B cell (primary cell): Measurements from ENCODE around the gene BRI3. TPM values are rescaled to one million over a fixed set of nuclear protein-coding genes. Genes with fewer than 3 reads are reported as not detected.

Experiments used
- ATAC-seq: fragments of 200-7000 bp; cut with Tn5 transposase; one replicate; pipeline ENCODE4 v1.10.0; 2021; ENCODE audit warnings: low read depth, mild to moderate bottlenecking, moderate number of reproducible peaks, moderate library complexity
- CTCF ChIA-PET: fragments of 350-600 bp; sonication (Branson Sonifier 250); formaldehyde crosslinking; loops from one replicate; lab custom pipeline; 2021; ENCODE audit warnings: antibody characterized with exemption, inconsistent platforms; lab: Charles Lee
- POLR2A ChIA-PET: fragments of 350-600 bp; sonication (Branson Sonifier 250); formaldehyde crosslinking; loops from one replicate; lab custom pipeline; 2021; ENCODE audit warnings: antibody characterized with exemption; lab: Charles Lee
- DNase-seq: peaks from one replicate; pipeline ENCODE4 v3.0.0; 2013
- H2AFZ ChIP-seq: 2 replicates; pipeline ENCODE4 v1.6.1; 2012; ENCODE audit warnings: mild to moderate bottlenecking, low read depth, low read length; ENCODE audit not compliant: insufficient read depth, poor library complexity, severe bottlenecking
- H3K27ac ChIP-seq, 2 donors: 1 replicate in 1 of 2; 2 replicates in 1 of 2; pipeline ENCODE4 v1.5.1; 2012 to 2013; ENCODE audit warnings: low read length in 2 of 2, mild to moderate bottlenecking in 2 of 2, moderate library complexity in 1 of 2
- H3K27me3 ChIP-seq, 4 experiments: fragments of 200-600 bp in 1 of 4; sonication (generic) in 1 of 4; replicated peaks in 1 of 4; 1 replicate in 2 of 4; 2 replicates in 2 of 4; pipeline versions ENCODE4 v1.6.1 to v1.7.0; 2013 to 2016; ENCODE audit warnings: low read length in 3 of 4, mild to moderate bottlenecking in 2 of 4, mixed read lengths in 1 of 4, moderate library complexity in 1 of 4; ENCODE audit not compliant: insufficient read depth in 4 of 4, control insufficient read depth in 3 of 4; ENCODE audit errors: control extremely low read depth in 1 of 4
- H3K36me3 ChIP-seq, 2 experiments: replicated peaks in 1 of 2; 1 replicate in 1 of 2; 2 replicates in 1 of 2; pipeline versions ENCODE4 v1.6.1 to v1.7.1; 2013; ENCODE audit warnings: low read length in 1 of 2; ENCODE audit not compliant: insufficient read depth in 2 of 2, control insufficient read depth in 1 of 2; ENCODE audit errors: control extremely low read depth in 1 of 2, extremely low read depth in 1 of 2
- H3K4me1 ChIP-seq, 2 donors: fragments of 200-600 bp in 1 of 2; sonication (generic) in 1 of 2; 1 replicate in 1 of 2; 2 replicates in 1 of 2; pipeline versions ENCODE4 v1.5.1 to v1.6.1; 2013 to 2017; ENCODE audit warnings: low read length in 2 of 2; ENCODE audit not compliant: control insufficient read depth in 2 of 2, insufficient read depth in 2 of 2
- H3K4me2 ChIP-seq: replicated peaks from 2 replicates; pipeline ENCODE3; 2012; ENCODE audit warnings: mild to moderate bottlenecking, low read depth, low read length; ENCODE audit not compliant: poor library complexity, severe bottlenecking
- H3K4me3 ChIP-seq, 5 experiments: fragments of 200-600 bp in 1 of 5; sonication (generic) in 1 of 5; 1 replicate in 3 of 5; 2 replicates in 2 of 5; pipeline versions ENCODE4 v1.5.1 to v1.7.0; 2011 to 2016; ENCODE audit warnings: low read length in 4 of 5, mild to moderate bottlenecking in 4 of 5, low read depth in 2 of 5, control low read depth in 1 of 5, moderate library complexity in 1 of 5; ENCODE audit not compliant: insufficient read depth in 1 of 5; ENCODE audit errors: control extremely low read depth in 1 of 5, extremely low read depth in 1 of 5
- H3K79me2 ChIP-seq: fragments of 200-600 bp; sonication (generic); one replicate; pipeline ENCODE4 v1.6.0; 2016; ENCODE audit warnings: low read length; ENCODE audit not compliant: control insufficient read depth, insufficient read depth
- H3K9ac ChIP-seq: fragments of 200-600 bp; sonication (generic); 2 replicates; pipeline ENCODE4 v1.6.1; 2017; ENCODE audit warnings: mild to moderate bottlenecking, low read length, moderate library complexity
- H3K9me3 ChIP-seq, 3 donors: one replicate each; pipeline versions ENCODE4 v1.6.1 to v1.7.1; 2013; ENCODE audit warnings: low read length in 2 of 3; ENCODE audit not compliant: control insufficient read depth in 2 of 3, insufficient read depth in 1 of 3; ENCODE audit errors: control extremely low read depth in 1 of 3
- H4K20me1 ChIP-seq: 2 replicates; pipeline ENCODE4 v1.6.0; 2012; ENCODE audit warnings: mild to moderate bottlenecking, low read length; ENCODE audit not compliant: insufficient read depth, control insufficient read depth, poor library complexity, severe bottlenecking
- H3K27ac Mint-ChIP-seq: one replicate; pipeline ENCODE4 v1.8.0; 2021; ENCODE audit warnings: mixed read lengths
- H3K27me3 Mint-ChIP-seq: one replicate; pipeline ENCODE4 v1.8.0; 2021; ENCODE audit warnings: mixed read lengths
- H3K4me1 Mint-ChIP-seq: one replicate; pipeline ENCODE4 v1.8.0; 2021; ENCODE audit warnings: mixed read lengths
- H3K4me3 Mint-ChIP-seq: one replicate; pipeline ENCODE4 v1.8.0; 2021; ENCODE audit warnings: mixed read lengths
- H3K9me3 Mint-ChIP-seq: one replicate; pipeline ENCODE4 v1.8.0; 2022; ENCODE audit warnings: mixed read lengths; ENCODE audit not compliant: insufficient read depth
- CTCF ChIP-seq: fragments of 200-600 bp; IDR thresholded peaks from one replicate; pipeline ENCODE4 v1.8.0; 2022; ENCODE audit warnings: antibody characterized with exemption, mild to moderate bottlenecking
- EZH2 ChIP-seq: IDR thresholded peaks from 2 replicates; pipeline ENCODE4 v1.6.1; 2012; ENCODE audit warnings: borderline replicate concordance, low read depth, mild to moderate bottlenecking, moderate library complexity, low read length; ENCODE audit not compliant: insufficient read depth, poor library complexity, severe bottlenecking
- WGBS: methylation state at CpG from one replicate; pipeline ENCODE4 v1.1.5; 2013; ENCODE audit warnings: missing lambda C conversion rate; ENCODE audit not compliant: insufficient coverage; 5-methylcytosine and 5-hydroxymethylcytosine counted together
- intact Hi-C: fragments of 100-400 bp; cut with micrococcal nuclease; formaldehyde crosslinking; loops from one replicate; pipeline ENCODE4 v1.10.0; 2022
- polyA plus RNA-seq: library from polyadenylated mRNA; depleted of rRNA; stranded (reverse); fragments of >200 nt; gene quantifications from 2 replicates; pipeline ENCODE4 v1.2.3, GENCODE V29; 2012
- total RNA-seq, 2 donors: library from RNA; stranded (reverse); fragments of 120-200 nt in 1 of 2; gene quantifications; 1 replicate in 1 of 2; 2 replicates in 1 of 2; pipeline versions ENCODE4 v1.2.3 to v1.2.4, GENCODE V29; 2013 to 2022

Gene BRI3
- total and polyA plus RNA-seq, 2 donors (not counting 1 experiment from before 2014, with no cell fraction given) = 21.6 to 86.7 TPM

- DNase-seq (no peak), ATAC-seq (no peak)
- POLR2A ChIA-PET = no interaction called here
- Histone ChIP-seq H3K4me2 (no peak overlapping the region), H3K9ac (no peak overlapping the region), H3K36me3 (peaks cover 0 to under 1% of the 10 kb centered on the region in 2 experiments), H3K27ac (no peak overlapping the region), H3K27me3 (no peaks in the 10 kb centered on the region), H3K9me3 (no peaks in the 10 kb centered on the region), H4K20me1 (peaks cover 7% of the 10 kb centered on the region), H2AFZ (no peak overlapping the region), H3K4me3 (no peak overlapping the region), H3K79me2 (no peaks in the 10 kb centered on the region), H3K4me1 (peaks cover 0 to 3% of the 10 kb centered on the region in 2 donors)
- Mint-ChIP-seq H3K27me3 (no peaks in the 10 kb centered on the region), H3K9me3 (no peaks in the 10 kb centered on the region), H3K27ac (no peak overlapping the region), H3K4me1 (no peaks in the 10 kb centered on the region), H3K4me3 (no peak overlapping the region)
- 90% methylated on average over 16 of the region's 21 CpGs for WGBS
- TF ChIP-seq CTCF (no peak), EZH2 (no peak)
- CTCF ChIA-PET = interaction anchor here (0.8 to 1.2 kb wide), 2 partner anchors 16 to 447 kb away, joined by 3 read pairs; no protein-coding TSS in a partner anchor
- intact Hi-C loops = no loop called here
These were observed 16.3 kb downstream of the BRI3 start for GRCh38 chr7:98297626-98298286.

GRCh38 chr7:98300595-98301372, 19.3 kb downstream of the BRI3 start:
- no peaks in the 10 kb centered on the region for H3K27me3 Mint-ChIP-seq
- no peak overlapping the region for H3K4me3 Mint-ChIP-seq
- Histone ChIP-seq H3K36me3 (no peaks in the 10 kb centered on the region), H3K4me2 (no peak overlapping the region), H4K20me1 (no peaks in the 10 kb centered on the region), H3K79me2 (no peaks in the 10 kb centered on the region), H3K27ac (no peak overlapping the region), H3K9me3 (no peaks in the 10 kb centered on the region), H2AFZ (no peak overlapping the region), H3K27me3 (no peaks in the 10 kb centered on the region), H3K9ac (no peak overlapping the region), H3K4me3 (no peak overlapping the region), H3K4me1 (no peaks in the 10 kb centered on the region)
- ATAC-seq = no peak
- no peaks in the 10 kb centered on the region for H3K9me3 Mint-ChIP-seq
- DNase-seq = no peak
- TF ChIP-seq EZH2 = no peak
- TF ChIP-seq CTCF = no peak
- intact Hi-C loops = no loop called here
- ChIA-PET POLR2A (no interaction called here), CTCF (no interaction called here)
- no peaks in the 10 kb centered on the region for H3K4me1 Mint-ChIP-seq
- 97% methylated on average over 25 of the region's 26 CpGs for WGBS
- H3K27ac Mint-ChIP-seq = no peak overlapping the region
